Endothelial cell (in vitro differentiated cells): ENCODE measurements around the gene PSMF1. TPM values are rescaled to one million over a fixed set of nuclear protein-coding genes. Genes with fewer than 3 reads are reported as not detected.

Experiments used
- DNase-seq: peaks from one replicate; pipeline ENCODE4 v3.0.0; 2021; ENCODE audit warnings: low spot score
- H3K27ac Mint-ChIP-seq: one replicate; pipeline ENCODE4 v1.8.0; 2021; ENCODE audit warnings: mixed read lengths, inconsistent platforms; ENCODE audit not compliant: unreplicated experiment
- H3K27me3 Mint-ChIP-seq: one replicate; pipeline ENCODE4 v1.8.0; 2021; ENCODE audit warnings: mild to moderate bottlenecking, moderate library complexity, mixed read lengths, inconsistent platforms; ENCODE audit not compliant: unreplicated experiment
- H3K36me3 Mint-ChIP-seq: one replicate; pipeline ENCODE4 v1.8.0; 2021; ENCODE audit warnings: mild to moderate bottlenecking, low read depth, mixed read lengths, inconsistent platforms; ENCODE audit not compliant: unreplicated experiment
- H3K4me1 Mint-ChIP-seq: one replicate; pipeline ENCODE4 v1.8.0; 2021; ENCODE audit warnings: mild to moderate bottlenecking, mixed read lengths, inconsistent platforms; ENCODE audit not compliant: unreplicated experiment
- H3K4me3 Mint-ChIP-seq: one replicate; pipeline ENCODE4 v1.8.0; 2021; ENCODE audit warnings: mild to moderate bottlenecking, mixed read lengths, inconsistent platforms; ENCODE audit not compliant: unreplicated experiment
- H3K9me3 Mint-ChIP-seq: one replicate; pipeline ENCODE4 v1.8.0; 2021; ENCODE audit warnings: mixed read lengths, inconsistent platforms; ENCODE audit not compliant: unreplicated experiment
- total RNA-seq: library from RNA; stranded (reverse); fragmentation: NEBNext Ultra II Directional; extraction: Animal tissue kit (Norgen Biotek cat#: 25700); gene quantifications from one replicate; pipeline ENCODE4 v1.2.1, GENCODE V29; 2021; ENCODE audit not compliant: unreplicated experiment
- TF ChIP-seq, protein P1 (sequence below): fragments of 200-600 bp; sonication (generic); IDR thresholded peaks from one replicate; pipeline ENCODE4 v1.5.0; 2021; ENCODE audit warnings: antibody characterized with exemption; ENCODE audit not compliant: unreplicated experiment

PSMF1 gene
- total RNA-seq, 1 donor from 2014 or later = 91.7 TPM

DNA sequence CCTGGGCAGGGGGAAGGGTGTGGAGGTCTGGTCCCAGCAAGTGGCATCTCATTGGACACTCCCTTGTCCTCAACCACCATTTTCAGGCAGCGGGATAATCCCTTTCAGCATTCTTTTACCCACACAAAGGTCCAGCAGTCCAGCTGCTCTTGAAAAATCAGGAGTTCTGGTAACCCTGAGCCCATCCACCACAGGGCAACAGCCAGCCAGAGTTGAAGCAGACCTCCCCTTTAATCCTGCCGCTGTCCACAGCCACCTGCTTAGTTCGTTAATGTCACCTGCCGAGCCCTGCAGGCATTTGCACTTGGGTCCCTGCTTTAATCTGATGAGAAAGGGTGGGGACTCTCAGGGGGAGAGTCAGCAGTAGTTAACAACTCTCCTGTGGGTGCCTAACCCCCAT is 55.3 kb downstream of the PSMF1 start:
- Mint-ChIP-seq H3K4me3 (no peak overlapping the region), H3K9me3 (no peaks in the 10 kb centered on the region), H3K36me3 (peaks cover 29% of the 10 kb centered on the region), H3K27ac (no peak overlapping the region), H3K27me3 (peaks cover 4% of the 10 kb centered on the region), H3K4me1 (peaks cover 5% of the 10 kb centered on the region)
- no peak for DNase-seq
- TF ChIP-seq, protein P1, sequence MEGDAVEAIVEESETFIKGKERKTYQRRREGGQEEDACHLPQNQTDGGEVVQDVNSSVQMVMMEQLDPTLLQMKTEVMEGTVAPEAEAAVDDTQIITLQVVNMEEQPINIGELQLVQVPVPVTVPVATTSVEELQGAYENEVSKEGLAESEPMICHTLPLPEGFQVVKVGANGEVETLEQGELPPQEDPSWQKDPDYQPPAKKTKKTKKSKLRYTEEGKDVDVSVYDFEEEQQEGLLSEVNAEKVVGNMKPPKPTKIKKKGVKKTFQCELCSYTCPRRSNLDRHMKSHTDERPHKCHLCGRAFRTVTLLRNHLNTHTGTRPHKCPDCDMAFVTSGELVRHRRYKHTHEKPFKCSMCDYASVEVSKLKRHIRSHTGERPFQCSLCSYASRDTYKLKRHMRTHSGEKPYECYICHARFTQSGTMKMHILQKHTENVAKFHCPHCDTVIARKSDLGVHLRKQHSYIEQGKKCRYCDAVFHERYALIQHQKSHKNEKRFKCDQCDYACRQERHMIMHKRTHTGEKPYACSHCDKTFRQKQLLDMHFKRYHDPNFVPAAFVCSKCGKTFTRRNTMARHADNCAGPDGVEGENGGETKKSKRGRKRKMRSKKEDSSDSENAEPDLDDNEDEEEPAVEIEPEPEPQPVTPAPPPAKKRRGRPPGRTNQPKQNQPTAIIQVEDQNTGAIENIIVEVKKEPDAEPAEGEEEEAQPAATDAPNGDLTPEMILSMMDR = no peak

GRCh38 chr20:1174787-1175186 is 56.4 kb downstream of the PSMF1 start:
- peaks cover 27% of the 10 kb centered on the region for H3K36me3 Mint-ChIP-seq
- peaks cover 4% of the 10 kb centered on the region for H3K27me3 Mint-ChIP-seq
- no peak for DNase-seq
- H3K4me1 Mint-ChIP-seq = peaks cover 5% of the 10 kb centered on the region
- H3K4me3 Mint-ChIP-seq = no peak overlapping the region
- no peak overlapping the region for H3K27ac Mint-ChIP-seq
- no peaks in the 10 kb centered on the region for H3K9me3 Mint-ChIP-seq
- TF ChIP-seq, protein P1 = no peak

DNA sequence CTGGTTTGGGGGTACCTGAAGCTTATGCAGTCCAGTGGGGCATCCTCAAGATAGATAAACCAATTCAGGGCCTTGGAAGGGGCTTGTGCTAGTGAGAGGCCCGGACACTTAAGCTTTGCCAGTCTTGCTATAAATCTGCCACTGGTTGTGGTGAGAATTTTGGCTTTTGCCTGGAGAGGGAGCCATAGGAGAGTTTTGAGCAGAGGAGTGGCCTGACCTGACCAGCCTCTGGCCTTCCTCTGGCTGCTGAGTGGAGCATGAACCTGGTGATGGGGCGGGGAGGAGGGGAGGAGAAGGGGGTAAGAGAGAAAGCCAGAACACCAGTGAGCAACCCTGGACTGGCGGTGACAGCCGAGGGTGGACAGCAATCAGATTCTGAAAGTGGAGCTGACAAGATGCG is 59.3 kb downstream of the PSMF1 start:
- peak; percentile 45 for DNase-seq
- H3K4me3 Mint-ChIP-seq = no peak overlapping the region
- no peak overlapping the region for H3K27ac Mint-ChIP-seq

DNA sequence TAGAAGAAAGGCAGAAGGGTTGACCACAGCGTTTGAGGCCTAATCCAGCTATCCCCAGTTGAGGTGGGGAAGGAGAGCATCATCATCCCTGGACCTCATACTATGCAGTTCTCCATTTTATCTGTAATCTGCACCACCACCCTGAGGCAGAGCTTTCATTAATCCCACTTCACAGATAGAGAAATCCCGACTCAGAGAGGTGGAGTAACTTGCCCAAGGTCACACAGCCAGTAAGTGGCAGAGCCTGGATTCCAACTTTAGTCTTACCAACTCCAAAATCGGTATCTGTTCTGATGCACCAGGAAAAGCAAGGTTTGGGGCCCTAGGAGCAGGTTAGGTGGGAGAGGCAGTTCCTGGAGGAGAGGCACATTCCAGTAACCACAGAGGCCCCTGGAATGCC is 59.7 kb downstream of the PSMF1 start:
- peaks cover 14% of the 10 kb centered on the region for H3K4me1 Mint-ChIP-seq
- H3K4me3 Mint-ChIP-seq = no peak overlapping the region
- H3K27ac Mint-ChIP-seq = no peak overlapping the region

More for the DNA sequence above, 59.3 kb downstream of the PSMF1 start:
- Mint-ChIP-seq H3K36me3 (peaks cover 14% of the 10 kb centered on the region), H3K27me3 (peaks cover 6% of the 10 kb centered on the region), H3K9me3 (no peaks in the 10 kb centered on the region), H3K4me1 (peaks cover 10% of the 10 kb centered on the region)
- TF ChIP-seq, protein P1 = no peak

DNA sequence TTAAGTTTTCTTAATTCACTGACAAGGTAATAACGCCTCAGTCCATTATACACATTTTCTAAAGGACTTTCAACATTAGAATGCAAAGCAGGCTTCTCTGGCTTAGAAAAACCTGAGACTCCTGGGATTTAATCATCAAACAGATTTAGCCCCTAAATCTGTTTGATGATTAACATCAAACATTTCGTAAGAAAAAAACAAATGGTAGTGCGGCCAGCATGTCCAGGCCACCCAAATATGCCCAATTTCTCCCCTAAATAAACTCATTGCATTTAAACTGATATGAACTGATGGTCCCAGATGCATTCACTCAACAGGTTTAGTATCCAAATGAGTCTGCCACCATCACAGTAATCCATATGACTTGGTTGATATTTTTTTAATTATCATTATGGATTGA is 60.2 kb downstream of the PSMF1 start:
- Mint-ChIP-seq H3K9me3 (no peaks in the 10 kb centered on the region), H3K4me3 (no peak overlapping the region), H3K27ac (no peak overlapping the region), H3K4me1 (peaks cover 18% of the 10 kb centered on the region), H3K36me3 (peaks cover 14% of the 10 kb centered on the region), H3K27me3 (peaks cover 6% of the 10 kb centered on the region)
- TF ChIP-seq, protein P1 = no peak
- DNase-seq = no peak

More for the DNA sequence above, 59.7 kb downstream of the PSMF1 start:
- Mint-ChIP-seq H3K36me3 (peaks cover 14% of the 10 kb centered on the region), H3K9me3 (no peaks in the 10 kb centered on the region), H3K27me3 (peaks cover 6% of the 10 kb centered on the region)
- TF ChIP-seq, protein P1 = no peak
- no peak for DNase-seq
